Measurements from ENCODE around the gene C1QL1.

C1QL1 gene

GRCh38 chr17:44930667-44931066, 37.4 kb downstream of the C1QL1 start:
- H3K4me3 ChIP-seq (replicated peaks in 1 of 2; ENCODE audit: low read depth in 2 of 2, low read length in 2 of 2) = no peak overlapping the region
- no peak for DNase-seq (ENCODE audit: low read depth in 2 of 2)
- TF ChIP-seq CTCF (IDR thresholded peaks at IDR 0.05; ENCODE audit: low read depth, low read length) = no peak

- no peak for TF ChIP-seq CTCF (IDR thresholded peaks at IDR 0.05; ENCODE audit: low read depth, low read length)
- H3K4me3 ChIP-seq (replicated peaks in 1 of 2; ENCODE audit: low read depth in 2 of 2, low read length in 2 of 2) = no peak overlapping the region
- DNase-seq (ENCODE audit: low read depth in 2 of 2) = no peak
Observed at GRCh38 chr17:44928950-44929720, 39.0 kb downstream of the C1QL1 start.

- TF ChIP-seq CTCF (IDR thresholded peaks at IDR 0.05; ENCODE audit: low read depth, low read length) = no peak
- H3K4me3 ChIP-seq (replicated peaks in 1 of 2; ENCODE audit: low read depth in 2 of 2, low read length in 2 of 2) = no peak overlapping the region
- no peak for DNase-seq (ENCODE audit: low read depth in 2 of 2)
Observed at GRCh38 chr17:44928136-44928535, 40.0 kb downstream of the C1QL1 start.

- TF ChIP-seq CTCF (IDR thresholded peaks at IDR 0.05; ENCODE audit: low read depth, low read length) = no peak
- H3K4me3 ChIP-seq (replicated peaks in 1 of 2; ENCODE audit: low read depth in 2 of 2, low read length in 2 of 2) = no peak overlapping the region
- DNase-seq (ENCODE audit: low read depth in 2 of 2) = no peak
Observed at GRCh38 chr17:44927696-44928095, 40.4 kb downstream of the C1QL1 start.

- no peak for DNase-seq (ENCODE audit: low read depth in 2 of 2)
- TF ChIP-seq CTCF (IDR thresholded peaks at IDR 0.05; ENCODE audit: low read depth, low read length) = no peak
- no peak overlapping the region for H3K4me3 ChIP-seq (replicated peaks in 1 of 2; ENCODE audit: low read depth in 2 of 2, low read length in 2 of 2)
Observed at GRCh38 chr17:44926821-44927525, 41.1 kb downstream of the C1QL1 start.

GRCh38 chr17:44925731-44926697, 42.1 kb downstream of the C1QL1 start:
- no peak for TF ChIP-seq CTCF (IDR thresholded peaks at IDR 0.05; ENCODE audit: low read depth, low read length)
- DNase-seq (ENCODE audit: low read depth in 2 of 2) = no peak
- no peak overlapping the region for H3K4me3 ChIP-seq (replicated peaks in 1 of 2; ENCODE audit: low read depth in 2 of 2, low read length in 2 of 2)
